SK-N-SH (cell line): Measurements from ENCODE around the gene ZMYND8. TPM values are rescaled to one million over a fixed set of nuclear protein-coding genes. Genes with fewer than 3 reads are reported as not detected.

ENCODE experiments used
- CTCF ChIA-PET: fragments of 300-600, 350-600 bp; formaldehyde crosslinking; extraction: SDS; loops from one replicate; lab custom pipeline; 2021; lab: Yijun Ruan, JAX
- POLR2A ChIA-PET: fragments of 350-600 bp; sonication (Branson Sonifier 250); formaldehyde crosslinking; extraction: SDS; loops from one replicate; lab custom pipeline; 2020; ENCODE audit warnings: antibody characterized with exemption, inconsistent platforms; lab: Yijun Ruan, JAX
- DNase-seq: peaks from one replicate; pipeline ENCODE4 v3.0.0; 2012
- H2AFZ ChIP-seq: fragments of 200-600 bp; sonication (generic); 2 replicates; pipeline ENCODE4 v1.8.1; 2016; ENCODE audit warnings: antibody characterized with exemption, mild to moderate bottlenecking, low read depth
- H3F3A ChIP-seq: fragments of 200-600 bp; sonication (generic); replicated peaks from 2 replicates; pipeline ENCODE3; 2016; ENCODE audit warnings: antibody characterized with exemption, mild to moderate bottlenecking; ENCODE audit not compliant: insufficient read depth
- H3K27ac ChIP-seq, 2 experiments: fragments of 200-500 bp in 1 of 2; fragments of 200-600 bp in 1 of 2; sonication (Bioruptor generic) in 1 of 2; sonication (generic), shearing (Covaris generic) in 1 of 2; 2 replicates each; pipeline versions ENCODE4 v1.5.1 to v1.6.1; 2014 to 2016; ENCODE audit warnings: low read depth in 2 of 2, inconsistent platforms in 1 of 2, low read length in 1 of 2, mild to moderate bottlenecking in 1 of 2, mixed read lengths in 1 of 2
- H3K27me3 ChIP-seq: fragments of 200-600 bp; sonication (generic), shearing (Covaris generic); 2 replicates; pipeline ENCODE4 v1.6.1; 2016; ENCODE audit warnings: mixed run types; ENCODE audit not compliant: insufficient read depth
- H3K36me3 ChIP-seq, 2 experiments: fragments of 200-500 bp in 1 of 2; fragments of 200-600 bp in 1 of 2; sonication (Bioruptor generic) in 1 of 2; sonication (generic) in 1 of 2; replicated peaks in 1 of 2; 2 replicates each; pipeline versions ENCODE3 to v1.5.1; 2014 to 2016; ENCODE audit warnings: low read length in 1 of 2, mild to moderate bottlenecking in 1 of 2; ENCODE audit not compliant: insufficient read depth in 2 of 2, control insufficient read depth in 1 of 2
- H3K4me1 ChIP-seq, 2 experiments: fragments of 200-500 bp in 1 of 2; fragments of 200-600 bp in 1 of 2; sonication (Bioruptor generic) in 1 of 2; sonication (generic), shearing (Covaris generic) in 1 of 2; 2 replicates each; pipeline versions ENCODE4 v1.5.1 to v1.6.1; 2014 to 2016; ENCODE audit warnings: low read depth in 1 of 2, low read length in 1 of 2, mixed run types in 1 of 2; ENCODE audit not compliant: insufficient read depth in 2 of 2, control insufficient read depth in 1 of 2
- H3K4me2 ChIP-seq: fragments of 200-600 bp; sonication (generic), shearing (Covaris generic); 2 replicates; pipeline ENCODE4 v1.6.1; 2017; ENCODE audit warnings: mixed run types
- H3K4me3 ChIP-seq, 2 experiments: fragments of 200-500 bp in 1 of 2; fragments of 200-600 bp in 1 of 2; sonication (Bioruptor generic) in 1 of 2; sonication (generic), shearing (Covaris generic) in 1 of 2; 2 replicates each; pipeline versions ENCODE4 v1.5.1 to v1.8.1; 2014 to 2016; ENCODE audit warnings: low read depth in 2 of 2, inconsistent platforms in 1 of 2, low read length in 1 of 2, mild to moderate bottlenecking in 1 of 2, mixed read lengths in 1 of 2, moderate library complexity in 1 of 2
- H3K79me2 ChIP-seq: fragments of 200-600 bp; sonication (generic); 2 replicates; pipeline ENCODE4 v1.8.1; 2017; ENCODE audit warnings: mild to moderate bottlenecking; ENCODE audit not compliant: insufficient read depth
- H3K9ac ChIP-seq: fragments of 200-600 bp; sonication (generic); 2 replicates; pipeline ENCODE4 v1.6.1; 2017; ENCODE audit warnings: mixed run types
- H3K9me2 ChIP-seq: fragments of 200-600 bp; sonication (generic); 2 replicates; pipeline ENCODE4 v1.6.1; 2017; ENCODE audit warnings: mixed run types
- H3K9me3 ChIP-seq: fragments of 200-600 bp; sonication (generic); 2 replicates; pipeline ENCODE4 v1.6.1; 2017; ENCODE audit warnings: mixed run types, mild to moderate bottlenecking, moderate library complexity
- H4K20me1 ChIP-seq: fragments of 200-600 bp; sonication (generic); 2 replicates; pipeline ENCODE4 v1.6.1; 2017; ENCODE audit warnings: mild to moderate bottlenecking, mixed run types; ENCODE audit not compliant: insufficient read depth
- EZH2phosphoT487 ChIP-seq: fragments of 200-600 bp; sonication (generic); IDR thresholded peaks from 2 replicates; pipeline ENCODE4 v1.6.1; 2017; ENCODE audit warnings: low read depth, mixed run types, mild to moderate bottlenecking, antibody characterized with exemption, moderate library complexity, borderline replicate concordance
- FOXM1 ChIP-seq: IDR thresholded peaks from 2 replicates; pipeline ENCODE4 v1.4.0; 2012; ENCODE audit warnings: low read depth, mild to moderate bottlenecking
- GABPA ChIP-seq: IDR thresholded peaks from 2 replicates; pipeline ENCODE4 v1.4.0; 2012; ENCODE audit warnings: low read depth, mild to moderate bottlenecking
- MEF2A ChIP-seq: IDR thresholded peaks from 2 replicates; pipeline ENCODE4 v1.4.0; 2012; ENCODE audit warnings: low read depth, borderline replicate concordance
- MXI1 ChIP-seq: IDR thresholded peaks from 2 replicates; pipeline ENCODE4 v1.6.1; 2012; ENCODE audit warnings: mild to moderate bottlenecking, low read depth, low read length, improper control_type of control experiment
- NFIC ChIP-seq: IDR thresholded peaks from 2 replicates; pipeline ENCODE4 v1.4.0; 2012; ENCODE audit warnings: borderline replicate concordance
- NRF1 ChIP-seq: IDR thresholded peaks from 2 replicates; pipeline ENCODE4 v1.6.1; 2012; ENCODE audit warnings: low read depth, mild to moderate bottlenecking, low read length
- POLR2AphosphoS5 ChIP-seq: IDR thresholded peaks from 2 replicates; pipeline ENCODE4 v1.6.1; 2012; ENCODE audit warnings: low read depth, low read length
- RFX5 ChIP-seq: IDR thresholded peaks from 2 replicates; pipeline ENCODE4 v1.6.1; 2012; ENCODE audit warnings: mild to moderate bottlenecking, improper control_type of control experiment, low read length
- RXRA ChIP-seq: IDR thresholded peaks from 2 replicates; pipeline ENCODE4 v1.4.0; 2012; ENCODE audit warnings: low read depth, mild to moderate bottlenecking, borderline replicate concordance
- TAF1 ChIP-seq: IDR thresholded peaks from 2 replicates; pipeline ENCODE4 v1.6.1; 2012; ENCODE audit warnings: low read depth, mild to moderate bottlenecking, low read length, moderate library complexity, borderline replicate concordance
- TCF12 ChIP-seq: IDR thresholded peaks from 2 replicates; pipeline ENCODE4 v1.4.0; 2012
- polyA plus RNA-seq, 3 experiments: library from polyadenylated mRNA; depleted of rRNA; stranded (reverse); fragments of >200 nt; gene quantifications; 2 replicates each; pipeline ENCODE4 v1.2.3, GENCODE V29; 2012
- TF ChIP-seq, protein P1 (sequence below): fragments of 150-350 bp; IDR thresholded peaks from 2 replicates; pipeline ENCODE4 v1.6.1; 2016; ENCODE audit warnings: mild to moderate bottlenecking, low read depth, low read length
- TF ChIP-seq, protein P2 (sequence below): IDR thresholded peaks from 2 replicates; pipeline ENCODE4 v1.4.0; 2012; ENCODE audit warnings: low read depth, borderline replicate concordance
- TF ChIP-seq, protein P3 (sequence below): IDR thresholded peaks from 2 replicates; pipeline ENCODE4; 2012

The ZMYND8 gene
- polyA plus RNA-seq, 1 of the 3 experiments (the other 2 are of a cell fraction): 25.3 TPM

DNA sequence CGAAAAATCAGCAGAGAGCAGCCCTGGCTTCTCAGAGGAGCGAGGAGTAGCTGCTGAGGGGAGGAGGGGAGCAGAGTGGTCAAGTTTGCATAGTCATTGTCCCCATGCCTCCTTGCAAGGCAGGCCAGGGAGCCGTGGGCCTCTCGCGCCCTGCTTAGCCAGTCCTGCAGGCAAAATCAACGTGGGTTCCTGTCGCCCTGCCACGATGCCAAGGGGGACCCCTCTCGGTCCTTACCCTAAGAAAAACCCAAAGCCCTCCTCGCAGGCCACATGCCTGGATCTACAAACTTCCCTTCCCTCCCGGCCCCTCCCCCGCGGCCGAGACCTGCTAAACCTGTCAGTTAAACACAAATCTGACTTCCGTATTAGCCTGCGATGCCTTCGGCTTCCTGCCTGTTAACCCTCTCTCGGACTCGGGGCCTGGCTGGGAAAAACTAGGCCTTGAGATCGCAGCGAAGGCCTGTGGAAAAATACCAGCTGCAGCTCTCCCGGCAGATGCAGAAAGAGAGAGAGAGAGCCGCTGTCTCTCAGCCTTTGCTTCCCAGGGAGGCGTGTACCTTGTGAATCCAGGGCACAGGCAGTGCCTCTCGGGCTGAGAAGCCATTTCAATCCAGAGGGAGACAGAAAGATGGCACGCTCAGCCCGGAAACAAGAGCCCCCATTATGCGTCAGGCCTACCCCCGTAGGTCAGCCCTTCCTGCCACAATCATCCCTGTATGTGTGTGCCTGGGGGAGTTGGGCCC is 968 bp upstream of the ZMYND8 start (continued):
- TF ChIP-seq, protein P1, sequence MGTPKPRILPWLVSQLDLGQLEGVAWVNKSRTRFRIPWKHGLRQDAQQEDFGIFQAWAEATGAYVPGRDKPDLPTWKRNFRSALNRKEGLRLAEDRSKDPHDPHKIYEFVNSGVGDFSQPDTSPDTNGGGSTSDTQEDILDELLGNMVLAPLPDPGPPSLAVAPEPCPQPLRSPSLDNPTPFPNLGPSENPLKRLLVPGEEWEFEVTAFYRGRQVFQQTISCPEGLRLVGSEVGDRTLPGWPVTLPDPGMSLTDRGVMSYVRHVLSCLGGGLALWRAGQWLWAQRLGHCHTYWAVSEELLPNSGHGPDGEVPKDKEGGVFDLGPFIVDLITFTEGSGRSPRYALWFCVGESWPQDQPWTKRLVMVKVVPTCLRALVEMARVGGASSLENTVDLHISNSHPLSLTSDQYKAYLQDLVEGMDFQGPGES: no peak
- TF ChIP-seq NFIC (no peak), GABPA (0 out of 2 replicates have a peak, but pooled peaks have one; percentile 36), TCF12 (peak; percentile 55; the same call in 1 of the 2 replicates), EZH2phosphoT487 (no peak), FOXM1 (no peak; the same call in 1 of the 2 replicates), MXI1 (peak; percentile 75), NRF1 (no peak), RFX5 (no peak), MEF2A (peak; percentile 22; the same call in 1 of the 2 replicates), RXRA (no peak)
- TF ChIP-seq, protein P2, sequence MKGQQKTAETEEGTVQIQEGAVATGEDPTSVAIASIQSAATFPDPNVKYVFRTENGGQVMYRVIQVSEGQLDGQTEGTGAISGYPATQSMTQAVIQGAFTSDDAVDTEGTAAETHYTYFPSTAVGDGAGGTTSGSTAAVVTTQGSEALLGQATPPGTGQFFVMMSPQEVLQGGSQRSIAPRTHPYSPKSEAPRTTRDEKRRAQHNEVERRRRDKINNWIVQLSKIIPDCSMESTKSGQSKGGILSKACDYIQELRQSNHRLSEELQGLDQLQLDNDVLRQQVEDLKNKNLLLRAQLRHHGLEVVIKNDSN: no peak

DNA sequence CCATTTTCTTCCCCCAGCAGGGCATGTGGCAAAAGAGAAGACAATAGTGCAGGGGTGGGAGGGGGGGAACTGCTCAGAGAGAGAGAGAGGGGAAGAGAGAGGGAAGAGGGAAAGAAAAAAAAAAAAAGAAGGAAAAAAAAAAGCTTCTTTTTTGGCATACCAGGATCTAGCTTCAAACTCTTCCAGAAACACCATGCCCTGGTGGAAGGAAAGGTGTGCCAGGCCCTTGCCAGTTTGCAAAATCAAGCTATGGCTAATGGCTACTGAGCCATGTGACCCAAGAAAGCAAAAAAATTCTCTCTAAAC is 326 bp downstream of the ZMYND8 start:
- Histone ChIP-seq H2AFZ (no peak overlapping the region), H3K27ac (peak overlapping the region; percentile 97 to 100), H4K20me1 (no peaks in the 10 kb centered on the region), H3K9me2 (no peaks in the 10 kb centered on the region), H3K9me3 (no peaks in the 10 kb centered on the region), H3K27me3 (no peaks in the 10 kb centered on the region), H3K9ac (peak overlapping the region; percentile 89), H3K79me2 (peaks cover 56% of the 10 kb centered on the region), H3K36me3 (peaks cover 2 to 9% of the 10 kb centered on the region in 2 experiments), H3K4me2 (peak overlapping the region; percentile 79; the same call in 1 of the 2 replicates), H3F3A (peaks cover 49% of the 10 kb centered on the region), H3K4me1 (peaks cover 77 to 90% of the 10 kb centered on the region in 2 experiments), H3K4me3 (peak overlapping the region; percentile 42 to 52)
- DNase-seq: no peak
- CTCF ChIA-PET: interaction anchor here (1.0 to 13.1 kb wide), 5 partner anchors 9 to 205 kb away, joined by 3 to 99 read pairs (median 3); no protein-coding TSS in a partner anchor
- POLR2A ChIA-PET: interaction anchor here (0.5 to 1.4 kb wide), 7 partner anchors 13 to 146 kb away, joined by 3 to 7 read pairs (median 3); partner anchors contain the start of gene NCOA3
- no peak for TF ChIP-seq NRF1
- TF ChIP-seq, protein P3, sequence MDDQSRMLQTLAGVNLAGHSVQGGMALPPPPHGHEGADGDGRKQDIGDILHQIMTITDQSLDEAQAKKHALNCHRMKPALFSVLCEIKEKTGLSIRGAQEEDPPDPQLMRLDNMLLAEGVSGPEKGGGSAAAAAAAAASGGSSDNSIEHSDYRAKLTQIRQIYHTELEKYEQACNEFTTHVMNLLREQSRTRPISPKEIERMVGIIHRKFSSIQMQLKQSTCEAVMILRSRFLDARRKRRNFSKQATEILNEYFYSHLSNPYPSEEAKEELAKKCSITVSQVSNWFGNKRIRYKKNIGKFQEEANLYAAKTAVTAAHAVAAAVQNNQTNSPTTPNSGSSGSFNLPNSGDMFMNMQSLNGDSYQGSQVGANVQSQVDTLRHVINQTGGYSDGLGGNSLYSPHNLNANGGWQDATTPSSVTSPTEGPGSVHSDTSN: no peak
- no peak for TF ChIP-seq TAF1
- no peak for TF ChIP-seq POLR2AphosphoS5
- TF ChIP-seq, protein P2: 0 out of 2 replicates have a peak, but pooled peaks have one; percentile 9
